Kidney (tissue), 14 donors: ENCODE results near the gene CCNT1. TPM values are rescaled to one million over a fixed set of nuclear protein-coding genes. Genes with fewer than 3 reads are reported as not detected.
A peak's percentile ranks its signal among the peaks of the same experiment; 100 is the strongest.

Experiments
- DNase-seq, 5 donors: peaks; one replicate each; pipeline ENCODE4 v3.0.0-alpha.2; 2013 to 2020
- FAIRE-seq: peaks from 2 replicates; lab custom pipeline; 2012; peaks lifted over from hg19 to GRCh38; lab: Jason Lieb, UNC
- H3K27ac ChIP-seq, 2 donors: one replicate each; pipeline ENCODE4 v1.7.0; 2013; ENCODE audit warnings: low read depth in 2 of 2, low read length in 2 of 2, inconsistent platforms in 1 of 2
- H3K27me3 ChIP-seq: one replicate; pipeline ENCODE4 v1.7.1; 2013; ENCODE audit warnings: low read length, inconsistent platforms; ENCODE audit not compliant: control insufficient read depth, insufficient read depth
- H3K36me3 ChIP-seq, 3 donors: one replicate each; pipeline versions ENCODE4 v1.7.0 to v1.7.1; 2013; ENCODE audit warnings: low read length in 3 of 3, control low read depth in 1 of 3, inconsistent platforms in 1 of 3; ENCODE audit not compliant: insufficient read depth in 3 of 3, control insufficient read depth in 2 of 3
- H3K4me1 ChIP-seq, 3 donors: one replicate each; pipeline versions ENCODE4 v1.7.0 to v1.7.1; 2013; ENCODE audit warnings: low read length in 3 of 3, inconsistent platforms in 1 of 3, low read depth in 1 of 3; ENCODE audit not compliant: control insufficient read depth in 2 of 3, insufficient read depth in 2 of 3
- H3K4me3 ChIP-seq, 3 donors: one replicate each; pipeline versions ENCODE4 v1.7.0 to v1.8.1; 2013; ENCODE audit warnings: low read length in 3 of 3, control low read depth in 1 of 3, inconsistent platforms in 1 of 3
- H3K9ac ChIP-seq, 3 donors: one replicate each; pipeline versions ENCODE4 v1.7.0 to v1.7.1; 2013; ENCODE audit warnings: low read length in 3 of 3, control low read depth in 1 of 3, inconsistent platforms in 1 of 3
- H3K9me3 ChIP-seq, 3 donors: one replicate each; pipeline versions ENCODE4 v1.7.0 to v1.7.1; 2013; ENCODE audit warnings: low read length in 3 of 3, control low read depth in 1 of 3, inconsistent platforms in 1 of 3; ENCODE audit not compliant: control insufficient read depth in 2 of 3, insufficient read depth in 1 of 3
- intact Hi-C: fragments of 100-400 bp; cut with DNase I; formaldehyde crosslinking; loops from one replicate; pipeline ENCODE4 v1.11.1; 2022
- polyA plus RNA-seq: library from polyadenylated mRNA; stranded (reverse); fragments of 350-450 nt; fragmentation: Illumina TruSeq; extraction: RNeasy Lipid Tissue Mini Kit (QIAGEN cat#74804); gene quantifications from one replicate; pipeline ENCODE4 v1.2.3, GENCODE V29; 2014; ENCODE audit warnings: low read depth, low replicate concordance; ENCODE audit not compliant: insufficient read depth
- total RNA-seq: library from RNA; stranded (reverse); fragmentation: NEBNext Ultra II Directional; extraction: Animal tissue kit (Norgen Biotek cat#: 25700); gene quantifications from one replicate; pipeline ENCODE4 v1.2.1, GENCODE V29; 2021
- TF ChIP-seq, protein P1 (sequence below): IDR thresholded peaks from 3 replicates; pipeline ENCODE4 v1.5.1; 2012; ENCODE audit warnings: mild to moderate bottlenecking, moderate library complexity, borderline replicate concordance; ENCODE audit not compliant: insufficient read depth; ENCODE audit errors: extremely low read depth
- donor health status: control.
- donor health status: control.
- donor health status: control.
- donor health status: control.
- donor health status: control.
- donor health status: DM: yes; HTN: yes; CAD: no.
- donor health status: Normal renal cell carcinoma (clear cell type).

CCNT1 gene
- total and polyA plus RNA-seq, 2 donors from 2014 or later, result 4.1 to 39.4 TPM

DNA sequence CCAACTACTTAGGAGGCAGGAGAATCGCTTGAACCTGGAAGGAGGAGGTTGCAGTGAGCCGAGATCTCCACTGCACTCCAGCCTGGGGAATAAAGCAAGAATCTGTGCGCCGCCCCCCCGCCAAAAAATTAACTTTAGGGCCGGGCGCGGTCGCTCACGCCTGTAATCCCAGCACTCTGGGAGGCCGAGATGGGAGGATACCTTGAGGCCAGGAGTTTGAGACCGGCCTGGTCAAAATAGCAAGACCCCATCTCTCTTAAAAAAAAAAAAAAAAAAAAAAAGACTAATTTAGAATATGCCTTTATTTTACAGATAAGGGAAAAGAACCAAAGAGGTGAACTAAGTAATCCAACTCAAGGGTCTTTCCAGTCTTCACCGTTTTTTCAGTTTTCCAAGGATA lies 35.6 kb downstream of the CCNT1 start:
- Histone ChIP-seq H3K27ac (no peak overlapping the region), H3K9ac (peak overlapping the region; percentile 92 to 96 (median 92)), H3K4me3 (peak overlapping the region; percentile 91 to 99 (median 96)), H3K36me3 (peaks cover 2 to 14% (median 5%) of the 10 kb centered on the region in 3 donors), H3K27me3 (no peaks in the 10 kb centered on the region), H3K9me3 (no peaks in the 10 kb centered on the region), H3K4me1 (peaks cover 0 to 21% (median 15%) of the 10 kb centered on the region in 3 donors)
- intact Hi-C loops, result no loop called here
- TF ChIP-seq, protein P1, sequence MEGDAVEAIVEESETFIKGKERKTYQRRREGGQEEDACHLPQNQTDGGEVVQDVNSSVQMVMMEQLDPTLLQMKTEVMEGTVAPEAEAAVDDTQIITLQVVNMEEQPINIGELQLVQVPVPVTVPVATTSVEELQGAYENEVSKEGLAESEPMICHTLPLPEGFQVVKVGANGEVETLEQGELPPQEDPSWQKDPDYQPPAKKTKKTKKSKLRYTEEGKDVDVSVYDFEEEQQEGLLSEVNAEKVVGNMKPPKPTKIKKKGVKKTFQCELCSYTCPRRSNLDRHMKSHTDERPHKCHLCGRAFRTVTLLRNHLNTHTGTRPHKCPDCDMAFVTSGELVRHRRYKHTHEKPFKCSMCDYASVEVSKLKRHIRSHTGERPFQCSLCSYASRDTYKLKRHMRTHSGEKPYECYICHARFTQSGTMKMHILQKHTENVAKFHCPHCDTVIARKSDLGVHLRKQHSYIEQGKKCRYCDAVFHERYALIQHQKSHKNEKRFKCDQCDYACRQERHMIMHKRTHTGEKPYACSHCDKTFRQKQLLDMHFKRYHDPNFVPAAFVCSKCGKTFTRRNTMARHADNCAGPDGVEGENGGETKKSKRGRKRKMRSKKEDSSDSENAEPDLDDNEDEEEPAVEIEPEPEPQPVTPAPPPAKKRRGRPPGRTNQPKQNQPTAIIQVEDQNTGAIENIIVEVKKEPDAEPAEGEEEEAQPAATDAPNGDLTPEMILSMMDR, result no peak
- DNase-seq (peak in 1 of 5 donors; percentile 41), FAIRE-seq (no peak)

DNA sequence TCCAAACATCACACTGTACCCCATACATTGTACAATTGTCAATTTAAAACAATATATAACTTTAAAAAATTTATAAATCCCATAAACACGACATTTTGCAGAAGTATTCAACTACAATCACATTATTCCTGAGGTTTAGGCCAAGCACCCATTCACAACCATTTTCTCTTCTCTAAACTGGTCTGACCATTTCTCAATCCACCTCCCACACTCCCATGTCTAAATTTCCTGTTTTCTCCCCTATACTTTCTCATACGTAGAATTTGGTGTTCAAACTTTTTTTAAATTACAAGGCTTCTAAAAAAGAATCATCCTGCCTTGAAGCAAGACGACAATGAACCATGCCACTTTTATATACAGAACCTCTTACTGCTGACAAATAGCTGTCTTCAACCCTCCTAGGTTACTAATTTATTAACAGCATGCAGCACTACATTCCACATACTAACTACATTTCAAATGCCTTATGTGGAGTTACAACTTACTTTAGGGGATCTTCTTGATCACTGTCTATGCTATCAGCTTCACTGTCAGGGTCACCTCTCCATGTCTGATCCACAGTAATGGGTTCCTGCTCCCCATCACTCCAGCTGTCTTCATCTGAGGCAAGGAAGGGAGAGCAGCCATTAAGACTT lies 37.8 kb downstream of the CCNT1 start:
- H3K36me3 ChIP-seq, result peaks cover 2 to 14% (median 5%) of the 10 kb centered on the region in 3 donors
- no peaks in the 10 kb centered on the region for H3K27me3 ChIP-seq
- intact Hi-C loops, result no loop called here
- FAIRE-seq (no peak), DNase-seq (no peak)
- peaks cover 0 to 21% (median 15%) of the 10 kb centered on the region in 3 donors for H3K4me1 ChIP-seq
- no peaks in the 10 kb centered on the region for H3K9me3 ChIP-seq
- no peak overlapping the region for H3K27ac ChIP-seq
- no peak overlapping the region for H3K9ac ChIP-seq
- TF ChIP-seq, protein P1, result no peak
- H3K4me3 ChIP-seq, result peak overlapping the region in 2 of 3 donors; percentile 14 to 33

- H3K36me3 ChIP-seq, result peaks cover 8 to 45% (median 32%) of the 10 kb centered on the region in 3 donors
Observed at GRCh38 chr12:48671231-48671856, 45.2 kb downstream of the CCNT1 start.

More at GRCh38 chr12:48671231-48671856, 45.2 kb downstream of the CCNT1 start:
- H3K9ac ChIP-seq, result no peak overlapping the region
- FAIRE-seq (no peak), DNase-seq (no peak)
- H3K27ac ChIP-seq, result no peak overlapping the region
- no peaks in the 10 kb centered on the region for H3K9me3 ChIP-seq
- no peak overlapping the region for H3K4me3 ChIP-seq
- no peaks in the 10 kb centered on the region for H3K27me3 ChIP-seq
- TF ChIP-seq, protein P1, result no peak
- no peaks in the 10 kb centered on the region for H3K4me1 ChIP-seq
- intact Hi-C loops, result no loop called here
